Spleen (tissue), 11 donors: ENCODE data around the gene NGB. TPM values are rescaled to one million over a fixed set of nuclear protein-coding genes. Genes with fewer than 3 reads are reported as not detected.

ENCODE experiments used
- DNase-seq: peaks from one replicate; pipeline ENCODE4 v3.0.0-alpha.2; 2020
- H3K27ac ChIP-seq, 8 donors: fragments of 200-600 bp; sonication (generic) in 7 of 8; 1 replicate in 4 of 8; 2 replicates in 4 of 8; pipeline versions ENCODE4 v1.5.0 to v1.8.0; 2016 to 2021; ENCODE audit warnings: inconsistent platforms in 4 of 8, mild to moderate bottlenecking in 4 of 8, moderate library complexity in 1 of 8
- H3K27me3 ChIP-seq, 7 donors: fragments of 200-600 bp; sonication (generic) in 6 of 7; replicated peaks in 1 of 7; 1 replicate in 4 of 7; 2 replicates in 3 of 7; pipeline versions ENCODE4 v1.5.0 to v1.8.0; 2016 to 2021; ENCODE audit warnings: inconsistent platforms in 3 of 7, mild to moderate bottlenecking in 1 of 7
- H3K36me3 ChIP-seq, 6 donors: fragments of 200-600 bp; sonication (generic) in 5 of 6; 1 replicate in 4 of 6; 2 replicates in 2 of 6; pipeline versions ENCODE4 v1.5.0 to v1.8.0; 2016 to 2021; ENCODE audit warnings: inconsistent platforms in 2 of 6
- H3K4me1 ChIP-seq, 6 donors: fragments of 200-600 bp; sonication (generic) in 5 of 6; 1 replicate in 3 of 6; 2 replicates in 3 of 6; pipeline versions ENCODE4 v1.5.0 to v1.8.0; 2016 to 2021; ENCODE audit warnings: inconsistent platforms in 3 of 6
- H3K4me3 ChIP-seq, 8 donors: fragments of 200-600 bp; sonication (generic) in 7 of 8; 1 replicate in 4 of 8; 2 replicates in 4 of 8; pipeline versions ENCODE4 v1.5.0 to v1.8.0; 2016 to 2021; ENCODE audit warnings: inconsistent platforms in 4 of 8, mild to moderate bottlenecking in 4 of 8, moderate library complexity in 2 of 8
- H3K9me3 ChIP-seq, 8 donors: fragments of 200-600 bp; sonication (generic) in 7 of 8; 1 replicate in 4 of 8; 2 replicates in 4 of 8; pipeline versions ENCODE4 v1.5.0 to v1.8.0; 2016 to 2021; ENCODE audit warnings: inconsistent platforms in 4 of 8
- CTCF ChIP-seq, 11 experiments: fragments of 200-600 bp in 7 of 11; fragments of 450-650 bp in 4 of 11; sonication (generic) in 4 of 11; IDR thresholded peaks in 8 of 11; conservative IDR thresholded peaks in 3 of 11; 1 replicate in 7 of 11; 2 replicates in 4 of 11; pipeline versions ENCODE4 v1.4.0 to v1.8.0; 2016 to 2021; ENCODE audit warnings: antibody characterized with exemption in 11 of 11, inconsistent platforms in 4 of 11, mild to moderate bottlenecking in 1 of 11
- POLR2A ChIP-seq, 3 donors: fragments of 450-650 bp; IDR thresholded peaks; one replicate each; pipeline ENCODE4 v1.5.1; 2017; ENCODE audit warnings: antibody characterized with exemption in 3 of 3, mild to moderate bottlenecking in 1 of 3
- POLR2AphosphoS5 ChIP-seq, 3 donors: sonication (generic); formaldehyde crosslinking; IDR thresholded peaks; one replicate each; pipeline ENCODE4 v1.5.1; 2017; ENCODE audit warnings: antibody characterized with exemption in 3 of 3
- WGBS, 5 donors: extraction: QIAGEN DNeasy Blood & Tissue Kit in 3 of 5; methylation state at CpG; one replicate each; pipeline versions ENCODE4 v1.1.5 to v1.1.7; 2013 to 2018; 5-methylcytosine and 5-hydroxymethylcytosine counted together
- intact Hi-C: fragments of 100-400 bp; cut with DNase I; formaldehyde crosslinking; loops from one replicate; pipeline ENCODE4 v1.15.0; 2023; ENCODE audit warnings: low total_unique reads
- polyA plus RNA-seq, 3 donors: library from polyadenylated mRNA; stranded (reverse); fragments of 200-250 nt; gene quantifications; one replicate each; pipeline ENCODE4 v1.2.1, GENCODE V29; 2013
- total RNA-seq, 7 donors: library from RNA; depleted of rRNA in 3 of 7; stranded (reverse); fragments of >200 nt in 3 of 7; fragmentation: NEBNext Ultra II Directional in 4 of 7; extraction: Animal tissue kit (Norgen Biotek cat#: 25700) in 4 of 7; gene quantifications; one replicate each; pipeline versions ENCODE4 v1.1.0 to v1.2.1, GENCODE V29; 2016 to 2021
- donor health status: healthy with polysubstance abuse.
- donor health status: DM: no; HTN: no; CAD: no; lungs with moderate emphysema.
- donor health status: DM: no; HTN: no; CAD: no.
- donor health status: Bipolar disorder and iron deficiency.
- donor health status: healthy.
- donor health status: DM: no; HTN: no; CAD: no.
- donor health status: DM: yes; HTN: yes; CAD: no.

The NGB gene
- total and polyA plus RNA-seq, 10 donors: not detected

GRCh38 chr14:77225254-77225653 is 45.8 kb downstream of the NGB start:
- Histone ChIP-seq H3K36me3 (no peaks in the 10 kb centered on the region), H3K27ac (no peak overlapping the region), H3K9me3 (no peaks in the 10 kb centered on the region), H3K4me1 (no peaks in the 10 kb centered on the region), H3K4me3 (no peak overlapping the region), H3K27me3 (peaks cover 0 to 1% (median 0%) of the 10 kb centered on the region in 7 donors)
- DNase-seq: no peak
- TF ChIP-seq POLR2A (IDR thresholded peaks at IDR 0.05): no peak
- no peak for TF ChIP-seq POLR2AphosphoS5 (IDR thresholded peaks at IDR 0.05)
- TF ChIP-seq CTCF (IDR thresholded peaks at IDR 0.05 in 8 of 11, conservative IDR thresholded peaks at IDR 0.05 in 3 of 11): no peak
- intact Hi-C loops: no loop called here
- WGBS, 5 donors: 78 to 89% (median 85%) methylated on average over 12 of the region's 12 CpGs

DNA sequence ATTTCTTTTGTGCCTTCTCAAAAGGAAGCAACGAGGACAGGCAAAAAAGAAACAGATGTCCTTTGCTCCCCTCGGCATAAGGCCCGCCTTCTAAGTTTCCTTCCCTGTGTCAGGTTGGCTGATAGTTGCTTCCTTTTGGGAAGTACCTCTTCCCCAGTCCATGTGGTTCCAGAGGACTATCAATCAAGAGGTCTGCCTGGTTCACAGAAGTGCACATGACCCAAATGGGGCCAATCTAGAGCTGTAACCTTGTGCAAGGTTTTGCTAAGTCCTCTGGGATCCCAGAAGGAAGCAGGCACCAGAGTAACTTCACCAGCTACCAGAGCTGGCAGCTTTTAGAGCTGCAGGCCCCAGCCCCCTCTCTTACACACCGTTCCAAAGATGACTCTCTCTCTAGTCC is 46.8 kb downstream of the NGB start:
- H3K27ac ChIP-seq: no peak overlapping the region
- no peaks in the 10 kb centered on the region for H3K9me3 ChIP-seq
- TF ChIP-seq POLR2A (IDR thresholded peaks at IDR 0.05) (no peak), CTCF (IDR thresholded peaks at IDR 0.05 in 8 of 11, conservative IDR thresholded peaks at IDR 0.05 in 3 of 11) (no peak), POLR2AphosphoS5 (IDR thresholded peaks at IDR 0.05) (no peak)
- no peak for DNase-seq
- peaks cover 0 to 12% (median 0%) of the 10 kb centered on the region in 7 donors for H3K27me3 ChIP-seq
- intact Hi-C loops: no loop called here
- H3K4me3 ChIP-seq: no peak overlapping the region
- no peaks in the 10 kb centered on the region for H3K4me1 ChIP-seq
- H3K36me3 ChIP-seq: no peaks in the 10 kb centered on the region
- 28 to 45% (median 33%) methylated on average over 4 of the region's 4 CpGs for WGBS, 5 donors

- TF ChIP-seq CTCF (IDR thresholded peaks at IDR 0.05 in 8 of 11, conservative IDR thresholded peaks at IDR 0.05 in 3 of 11) (no peak), POLR2AphosphoS5 (IDR thresholded peaks at IDR 0.05) (no peak), POLR2A (IDR thresholded peaks at IDR 0.05) (no peak)
- WGBS, 5 donors: 72 to 77% (median 75%) methylated on average over 8 to 10 of the region's 10 CpGs
- intact Hi-C loops: no loop called here
Measured at GRCh38 chr14:77222546-77223225, 48.3 kb downstream of the NGB start.

DNA sequence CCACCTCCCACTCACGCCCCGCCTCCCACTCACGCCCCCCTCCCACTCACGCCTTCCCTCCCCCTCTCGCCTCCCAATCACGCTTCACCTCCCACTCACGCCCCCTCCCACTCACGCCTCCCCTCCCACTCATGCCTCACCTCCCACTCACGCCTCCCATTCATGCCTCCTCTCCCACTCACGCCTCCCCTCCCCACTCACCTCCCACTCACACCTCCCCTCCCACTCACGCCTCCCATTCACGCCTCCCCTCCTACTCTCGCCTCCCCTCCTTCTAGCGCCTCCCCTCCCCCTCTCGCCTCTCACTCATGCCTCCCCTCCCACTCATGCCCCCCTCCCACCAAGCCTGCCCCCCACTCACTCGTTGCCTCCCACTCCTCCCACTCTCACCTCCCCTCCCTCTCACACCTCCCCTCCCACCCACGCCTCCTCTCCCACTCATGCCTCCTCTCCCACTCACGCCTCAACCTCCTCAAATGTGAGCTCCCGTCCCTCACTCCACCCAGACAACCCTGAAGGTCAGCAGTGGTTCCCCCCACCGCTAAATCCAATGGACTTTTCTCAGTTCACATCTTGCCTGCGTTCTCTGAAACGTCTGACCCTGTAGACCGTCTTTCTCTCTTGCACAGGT is 49.6 kb downstream of the NGB start:
- Histone ChIP-seq H3K4me1 (no peaks in the 10 kb centered on the region), H3K36me3 (no peaks in the 10 kb centered on the region), H3K27me3 (peaks cover 0 to 35% (median 0%) of the 10 kb centered on the region in 7 donors), H3K27ac (no peak overlapping the region), H3K9me3 (no peaks in the 10 kb centered on the region), H3K4me3 (no peak overlapping the region)
- intact Hi-C loops: no loop called here
- 60 to 83% (median 75%) methylated on average over 15 to 23 of the region's 23 CpGs for WGBS, 5 donors
- no peak for DNase-seq
- no peak for TF ChIP-seq POLR2A (IDR thresholded peaks at IDR 0.05)
- no peak for TF ChIP-seq CTCF (IDR thresholded peaks at IDR 0.05 in 8 of 11, conservative IDR thresholded peaks at IDR 0.05 in 3 of 11)
- no peak for TF ChIP-seq POLR2AphosphoS5 (IDR thresholded peaks at IDR 0.05)

More at GRCh38 chr14:77222546-77223225, 48.3 kb downstream of the NGB start:
- H3K36me3 ChIP-seq: no peaks in the 10 kb centered on the region
- no peak overlapping the region for H3K4me3 ChIP-seq
- no peaks in the 10 kb centered on the region for H3K4me1 ChIP-seq
- no peak for DNase-seq
- H3K9me3 ChIP-seq: no peaks in the 10 kb centered on the region
- H3K27ac ChIP-seq: no peak overlapping the region
- peaks cover 0 to 23% (median 0%) of the 10 kb centered on the region in 7 donors for H3K27me3 ChIP-seq
